GM12864 (cell line): ENCODE results near the gene PDIA4.
"Not testable (repeated sequence)": the region's sequence is repeated elsewhere in the genome, so short reads cannot be mapped to it uniquely, and the experiment has no call there.

Experiments
- DNase-seq: peaks from one replicate; pipeline ENCODE4 v3.0.0-alpha.2; 2011; ENCODE audit warnings: low read depth
- H3K4me3 ChIP-seq: 2 replicates; pipeline ENCODE4 v1.5.1; 2011; ENCODE audit warnings: mild to moderate bottlenecking, low read depth, low read length, control low read depth
- TF ChIP-seq, protein P1 (sequence below): IDR thresholded peaks from 2 replicates; pipeline ENCODE4 v1.5.1; 2011; ENCODE audit warnings: low read depth, mild to moderate bottlenecking, moderate library complexity, low read length, control low read depth, inconsistent platforms; ENCODE audit errors: missing control alignments

PDIA4 gene

DNA sequence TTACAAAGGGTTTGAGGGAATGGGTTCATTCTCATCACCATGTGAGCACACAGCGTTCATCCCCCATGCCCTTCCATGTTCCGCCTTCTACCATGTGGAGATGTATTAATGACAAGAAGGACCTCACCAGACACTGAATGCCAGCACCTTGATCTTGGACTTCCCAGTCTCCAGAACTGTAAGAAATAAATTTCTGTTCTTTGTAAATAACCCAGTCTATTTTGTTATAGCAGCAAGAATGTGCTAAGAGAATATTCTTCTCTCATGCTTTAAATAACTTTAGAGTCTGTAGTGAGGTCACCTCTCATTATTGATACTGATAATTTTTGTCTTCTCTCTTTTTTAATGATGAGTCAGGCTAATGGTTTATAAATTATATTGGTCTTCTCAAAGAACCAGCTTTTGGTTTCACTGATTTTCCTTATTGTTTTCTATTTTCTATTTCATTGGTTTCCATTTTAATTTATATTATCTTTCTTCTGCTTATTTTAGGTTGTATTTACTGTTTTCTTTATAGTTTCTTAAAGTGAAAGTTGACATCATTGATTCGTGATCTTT, 3.1 kb upstream of the PDIA4 start:
- TF ChIP-seq, protein P1, sequence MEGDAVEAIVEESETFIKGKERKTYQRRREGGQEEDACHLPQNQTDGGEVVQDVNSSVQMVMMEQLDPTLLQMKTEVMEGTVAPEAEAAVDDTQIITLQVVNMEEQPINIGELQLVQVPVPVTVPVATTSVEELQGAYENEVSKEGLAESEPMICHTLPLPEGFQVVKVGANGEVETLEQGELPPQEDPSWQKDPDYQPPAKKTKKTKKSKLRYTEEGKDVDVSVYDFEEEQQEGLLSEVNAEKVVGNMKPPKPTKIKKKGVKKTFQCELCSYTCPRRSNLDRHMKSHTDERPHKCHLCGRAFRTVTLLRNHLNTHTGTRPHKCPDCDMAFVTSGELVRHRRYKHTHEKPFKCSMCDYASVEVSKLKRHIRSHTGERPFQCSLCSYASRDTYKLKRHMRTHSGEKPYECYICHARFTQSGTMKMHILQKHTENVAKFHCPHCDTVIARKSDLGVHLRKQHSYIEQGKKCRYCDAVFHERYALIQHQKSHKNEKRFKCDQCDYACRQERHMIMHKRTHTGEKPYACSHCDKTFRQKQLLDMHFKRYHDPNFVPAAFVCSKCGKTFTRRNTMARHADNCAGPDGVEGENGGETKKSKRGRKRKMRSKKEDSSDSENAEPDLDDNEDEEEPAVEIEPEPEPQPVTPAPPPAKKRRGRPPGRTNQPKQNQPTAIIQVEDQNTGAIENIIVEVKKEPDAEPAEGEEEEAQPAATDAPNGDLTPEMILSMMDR: no peak
- DNase-seq: no peak

DNA sequence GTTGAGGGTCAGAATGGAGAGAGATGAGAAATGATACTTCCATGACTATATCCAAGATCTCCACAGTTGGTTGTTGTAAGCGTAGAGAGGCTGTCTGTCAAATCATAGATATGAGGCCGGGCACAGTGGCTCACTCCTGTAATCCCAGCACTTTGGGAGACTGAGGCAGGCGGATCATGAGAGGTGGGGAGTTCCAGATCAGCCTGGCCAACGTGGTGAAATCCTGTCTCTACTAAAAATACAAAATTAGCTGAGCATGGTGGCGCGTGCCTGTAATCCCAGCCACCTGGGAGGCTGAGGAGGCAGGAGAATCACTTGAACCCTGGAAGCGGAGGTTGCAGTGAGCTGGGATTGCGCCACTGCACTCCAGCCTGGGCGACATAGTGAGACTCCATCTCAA, 2.1 kb upstream of the PDIA4 start:
- DNase-seq, H3K4me3 ChIP-seq: not testable (repeated sequence)

More for the DNA sequence above, 3.1 kb upstream of the PDIA4 start:
- H3K4me3 ChIP-seq: no peak overlapping the region

DNA sequence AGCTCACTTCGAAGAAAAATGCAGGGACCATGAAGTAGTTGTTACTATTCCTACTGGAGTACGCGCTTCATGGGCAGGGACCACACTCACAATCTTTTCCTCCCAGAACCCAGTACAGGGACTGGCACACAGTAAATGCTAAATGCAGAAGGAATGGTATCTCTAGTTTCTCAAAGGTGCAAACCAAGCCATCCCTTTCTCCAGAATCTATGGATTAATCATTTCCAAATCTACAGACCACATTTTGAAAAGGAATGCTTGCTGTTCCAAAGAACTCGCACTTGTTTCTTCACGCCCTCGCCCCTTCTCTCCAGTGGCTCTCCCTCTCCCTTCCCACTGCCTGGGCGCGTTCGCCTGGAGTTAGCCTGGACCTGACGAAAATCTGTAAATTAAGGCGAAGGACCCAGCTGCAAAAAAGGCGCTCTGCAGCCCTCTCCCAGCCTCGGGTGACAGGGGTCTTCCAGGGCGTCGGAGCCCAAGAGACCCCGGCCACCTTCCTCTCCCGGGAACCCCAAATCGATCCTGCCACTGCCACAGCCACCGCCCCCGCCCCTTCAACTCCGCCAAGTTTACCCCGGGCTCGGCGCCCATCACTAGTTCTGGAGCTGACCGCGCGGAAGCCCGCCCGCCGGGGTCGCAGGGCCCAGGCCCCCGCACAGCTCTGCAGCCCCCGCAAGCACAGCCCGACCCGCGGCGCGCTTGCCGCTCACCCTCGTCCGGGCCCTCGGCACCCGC, 527 bp downstream of the PDIA4 start:
- TF ChIP-seq, protein P1: no peak
- DNase-seq: no peak

DNA sequence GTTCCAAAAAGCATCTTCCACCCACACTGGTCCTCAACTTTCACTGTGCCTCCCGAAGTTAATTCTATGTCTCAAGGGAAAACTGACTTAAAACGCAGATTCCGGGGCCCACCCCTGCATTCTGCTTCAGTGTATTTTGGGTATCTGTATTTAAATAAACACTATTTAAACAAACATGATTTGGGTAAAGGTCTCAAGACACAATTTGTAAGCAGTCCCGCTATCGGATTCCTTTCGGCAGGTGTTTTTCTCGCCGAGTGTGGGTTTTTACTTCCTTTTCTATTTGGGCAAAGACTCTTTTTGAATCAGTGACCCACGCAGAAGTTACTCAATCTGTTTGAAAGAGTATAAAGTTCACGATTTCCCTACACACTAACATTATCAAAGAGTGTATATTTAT, 1.2 kb downstream of the PDIA4 start:
- DNase-seq: peak; percentile 39
- peak overlapping the region; percentile 99 for H3K4me3 ChIP-seq
- TF ChIP-seq, protein P1: no peak

More for the DNA sequence above, 527 bp downstream of the PDIA4 start:
- peak overlapping the region; percentile 99 for H3K4me3 ChIP-seq

DNA sequence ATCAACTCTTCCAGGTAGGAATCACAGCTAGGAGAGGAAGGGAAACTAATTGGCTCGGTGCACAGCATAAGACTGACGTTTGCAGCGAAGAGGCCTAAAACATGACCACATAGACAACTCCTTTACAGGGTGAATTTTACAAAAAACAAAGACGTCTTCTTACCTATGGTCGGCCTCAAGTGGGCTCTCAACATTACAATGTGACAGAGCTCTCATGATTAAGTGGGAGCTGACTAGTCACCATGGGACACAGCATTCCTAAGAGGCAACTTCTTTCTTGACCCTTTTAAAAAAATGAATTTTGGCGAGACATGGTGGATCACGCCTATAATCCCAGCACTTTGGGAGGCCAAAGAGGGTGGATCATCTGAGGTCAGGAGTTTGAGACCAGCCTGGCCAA, 4.6 kb downstream of the PDIA4 start:
- DNase-seq: no peak
- peak overlapping the region; percentile 15; the same call in 1 of the 2 replicates for H3K4me3 ChIP-seq
- TF ChIP-seq, protein P1: no peak

DNA sequence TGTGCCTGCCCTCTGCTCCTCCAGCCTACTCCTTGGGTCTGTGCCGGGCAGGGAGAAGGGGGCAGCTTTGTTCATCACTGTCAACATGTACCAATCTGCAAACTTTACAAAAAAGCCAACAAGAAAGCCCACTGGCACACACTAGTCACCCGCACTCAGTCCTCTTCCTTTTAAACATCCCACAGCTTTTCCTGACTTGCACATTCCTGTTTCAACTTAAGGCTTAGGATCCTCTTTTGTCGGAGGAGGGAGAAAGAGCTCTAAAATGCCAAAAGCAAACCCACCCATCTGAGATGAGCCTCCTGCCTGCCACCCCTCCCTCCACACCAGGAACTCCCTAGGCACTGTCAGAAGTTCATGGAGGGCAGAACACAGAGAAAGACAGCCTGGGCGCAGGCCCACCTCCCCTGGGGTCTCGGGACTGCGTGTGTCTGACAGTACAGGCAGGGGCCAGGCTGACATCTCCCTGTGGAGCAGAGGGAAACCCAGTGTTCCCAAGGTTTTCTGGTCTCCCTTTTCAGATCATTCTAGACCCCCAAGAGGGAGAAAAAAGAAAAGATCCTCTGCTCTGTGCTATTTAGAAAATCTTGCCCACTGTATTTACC, 5.4 kb downstream of the PDIA4 start:
- TF ChIP-seq, protein P1: no peak
- DNase-seq: no peak
- H3K4me3 ChIP-seq: peak overlapping the region; percentile 15; the same call in 1 of the 2 replicates

DNA sequence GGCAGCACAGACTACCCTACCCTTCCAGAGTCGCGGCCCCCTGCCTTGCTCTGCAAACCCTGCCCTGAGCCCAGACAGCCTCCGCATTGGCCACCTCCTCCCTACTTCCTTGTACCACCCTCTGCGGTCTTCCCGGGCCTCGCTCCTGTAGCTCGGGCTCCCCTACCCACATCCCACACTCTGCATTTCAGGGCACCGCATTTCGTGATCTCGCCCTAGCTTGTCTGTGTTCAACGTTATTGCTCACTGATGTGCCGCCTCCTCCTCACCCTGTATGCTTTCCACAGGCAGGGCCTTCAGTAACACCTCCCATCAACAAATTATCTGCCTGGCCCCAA, 6.6 kb downstream of the PDIA4 start:
- TF ChIP-seq, protein P1: no peak
- no peak for DNase-seq
- H3K4me3 ChIP-seq: no peak overlapping the region
